Measurements from ENCODE around the gene VSIG8. TPM values are rescaled to one million over a fixed set of nuclear protein-coding genes. Genes with fewer than 3 reads are reported as not detected.

The VSIG8 gene
- total and polyA plus RNA-seq, 2 of the 4 experiments (the other 2 are of a cell fraction): not detected

- TF ChIP-seq FOS (IDR thresholded peaks at IDR 0.05; ENCODE audit: low read depth, low read length): no peak
Observed at GRCh38 chr1:159845751-159846629, 16.5 kb downstream of the VSIG8 start (continued).

- H4K91ac ChIP-seq (ENCODE audit: insufficient read depth, low read depth, low read length): no peak overlapping the region
- 100% methylated on average over 1 of the region's 4 CpGs; no CpG with 5 or more reads in 1 of the 2 experiments for WGBS, 2 experiments (ENCODE audit: extremely low coverage in 2 of 2, insufficient read length in 1 of 2)
- no peak for TF ChIP-seq RAD21 (IDR thresholded peaks at IDR 0.05; ENCODE audit: low read length)
- no peak for TF ChIP-seq CEBPB (IDR thresholded peaks at IDR 0.05; ENCODE audit: low read depth, low read length)
- no peak for TF ChIP-seq BHLHE40 (IDR thresholded peaks at IDR 0.05; ENCODE audit: low read depth, low read length)
- TF ChIP-seq ELK1 (IDR thresholded peaks at IDR 0.05; ENCODE audit: borderline replicate concordance, low read depth, low read length): no peak
- TF ChIP-seq FOS (IDR thresholded peaks at IDR 0.05; ENCODE audit: low read depth, low read length): no peak
- no peak for TF ChIP-seq MAFK (IDR thresholded peaks at IDR 0.05; ENCODE audit: low read depth, low read length)
- H3K36me3 ChIP-seq (ENCODE audit: control insufficient read depth, insufficient read depth, low read length): no peaks in the 10 kb centered on the region
- H2AK9ac ChIP-seq (replicated peaks; ENCODE audit: low read depth, low read length, poor library complexity): no peak overlapping the region
- dilution Hi-C loops (cut with HindIII; ENCODE audit: low sequenced_read_pairs, unreplicated experiment) (no loop called here), intact Hi-C loops (cut with micrococcal nuclease) (no loop called here), in situ Hi-C loops (cut with MboI; ENCODE audit: low sequenced_read_pairs) (no loop called here)
- no peak overlapping the region for H2BK20ac ChIP-seq (ENCODE audit: low read depth, low read length)
- no peak overlapping the region for H3K4ac ChIP-seq (ENCODE audit: low read depth, low read length)
- H2AFZ ChIP-seq (replicated peaks; ENCODE audit: low read length, poor library complexity): no peak overlapping the region
- no peaks in the 10 kb centered on the region for H3K9me1 ChIP-seq (ENCODE audit: insufficient read depth, low read length)
- ATAC-seq (ENCODE audit: low read depth) (no peak), DNase-seq (no peak)
- no peak overlapping the region for H4K5ac ChIP-seq (ENCODE audit: low read depth, low read length)
- no peaks in the 10 kb centered on the region for H3K9me3 ChIP-seq (ENCODE audit: control insufficient read depth, insufficient read depth, low read length)
- no peak overlapping the region for H3K18ac ChIP-seq (ENCODE audit: low read depth, low read length)
- H4K20me1 ChIP-seq (ENCODE audit: insufficient read depth, low read length): no peaks in the 10 kb centered on the region
- H3K27ac ChIP-seq (ENCODE audit: insufficient read depth, low read length): no peak overlapping the region
- no peak overlapping the region for H4K8ac ChIP-seq (ENCODE audit: low read depth in 2 of 2, low read length in 2 of 2)
- no peak overlapping the region for H3K23ac ChIP-seq (ENCODE audit: low read depth, low read length)
- ChIA-PET CTCF (interaction anchor here (0.8 kb wide), 1 partner anchor 29 kb away, joined by 3 read pairs; no protein-coding TSS in a partner anchor), POLR2A (ENCODE audit: unreplicated experiment) (no interaction called here)
- no peak overlapping the region for H2BK5ac ChIP-seq (ENCODE audit: low read depth, low read length, poor library complexity, severe bottlenecking)
- no TSS peak for BruUV-seq (replicated peaks)
- H2AK5ac ChIP-seq (ENCODE audit: low read depth, low read length): no peak overlapping the region
- no peak overlapping the region for H2BK15ac ChIP-seq (ENCODE audit: low read depth, low read length)
- H3K4me1 ChIP-seq (ENCODE audit: control insufficient read depth, insufficient read depth, low read length): no peaks in the 10 kb centered on the region; the same call in 1 of the 2 replicates
- H3K14ac ChIP-seq (replicated peaks; ENCODE audit: low read depth, low read length): no peak overlapping the region
- H3K4me2 ChIP-seq (ENCODE audit: low read depth, low read length): no peak overlapping the region
- H2BK120ac ChIP-seq (ENCODE audit: low read depth, low read length): no peak overlapping the region
- H3K27me3 ChIP-seq (ENCODE audit: control insufficient read depth, insufficient read depth, low read length): no peaks in the 10 kb centered on the region; the same call in 1 of the 2 replicates
- H3K4me3 ChIP-seq (ENCODE audit: insufficient read depth, low read depth, low read length): no peak overlapping the region
- H3K79me1 ChIP-seq (ENCODE audit: low read depth in 1 of 2, low read length in 2 of 2): no peaks in the 10 kb centered on the region
- no peak overlapping the region for H3K9ac ChIP-seq (ENCODE audit: low read depth, low read length)
- no peak overlapping the region for H3K56ac ChIP-seq (ENCODE audit: extremely low read depth, insufficient read depth, low read length)
Observed at GRCh38 chr1:159843459-159843858, 19.0 kb downstream of the VSIG8 start.

Data from IMR-90 (cell line).